ENCODE results near the gene SLC30A10.
"Not testable (repeated sequence)": the region's sequence is repeated elsewhere in the genome, so short reads cannot be mapped to it uniquely, and the experiment has no call there.

Gene SLC30A10

GRCh38 chr1:219927956-219928790 is at the start of gene SLC30A10:
Gene SLC30A10, minus strand, starts transcription at chr1:219928557. Its CDS starts 117 bp downstream, at chr1:219928440.
- no peak for DNase-seq (ENCODE audit: low read depth in 2 of 2)

- no peak for DNase-seq (ENCODE audit: low read depth in 2 of 2)
Measured at GRCh38 chr1:219973213-219973612, 44.9 kb upstream of the SLC30A10 start.

- DNase-seq (ENCODE audit: low read depth in 2 of 2): no peak
Measured at GRCh38 chr1:219967361-219967760, 39.0 kb upstream of the SLC30A10 start.

GRCh38 chr1:219966071-219966349 is 37.7 kb upstream of the SLC30A10 start:
- DNase-seq (ENCODE audit: low read depth in 2 of 2): no peak

- DNase-seq (ENCODE audit: low read depth in 2 of 2): no peak
Measured at GRCh38 chr1:219965285-219966070, 37.1 kb upstream of the SLC30A10 start.

- DNase-seq (ENCODE audit: low read depth in 2 of 2): no peak
Measured at GRCh38 chr1:219963432-219963831, 35.1 kb upstream of the SLC30A10 start.

GRCh38 chr1:219961684-219962083 is 33.3 kb upstream of the SLC30A10 start:
- DNase-seq (ENCODE audit: low read depth in 2 of 2): no peak

GRCh38 chr1:219959540-219960203 is 31.3 kb upstream of the SLC30A10 start:
- no peak for DNase-seq (ENCODE audit: low read depth in 2 of 2)

- no peak for DNase-seq (ENCODE audit: low read depth in 2 of 2)
Measured at GRCh38 chr1:219958875-219959417, 30.6 kb upstream of the SLC30A10 start.

GRCh38 chr1:219954736-219955421 is 26.5 kb upstream of the SLC30A10 start:
- no peak for DNase-seq (ENCODE audit: low read depth in 2 of 2)

- no peak for DNase-seq (ENCODE audit: low read depth in 2 of 2)
Measured at GRCh38 chr1:219954052-219954451, 25.7 kb upstream of the SLC30A10 start.

GRCh38 chr1:219952361-219952760 is 24.0 kb upstream of the SLC30A10 start:
- no peak for DNase-seq (ENCODE audit: low read depth in 2 of 2)

- not testable (repeated sequence) for DNase-seq (ENCODE audit: low read depth in 2 of 2)
Measured at GRCh38 chr1:219949227-219949626, 20.9 kb upstream of the SLC30A10 start.

- not testable (repeated sequence) for DNase-seq (ENCODE audit: low read depth in 2 of 2)
Measured at GRCh38 chr1:219948766-219949165, 20.4 kb upstream of the SLC30A10 start.

GRCh38 chr1:219945795-219946194 is 17.4 kb upstream of the SLC30A10 start:
- DNase-seq (ENCODE audit: low read depth in 2 of 2): no peak

- DNase-seq (ENCODE audit: low read depth in 2 of 2): no peak
Measured at GRCh38 chr1:219941179-219942118, 13.1 kb upstream of the SLC30A10 start.

- DNase-seq (ENCODE audit: low read depth in 2 of 2): no peak
Measured at GRCh38 chr1:219940707-219941106, 12.3 kb upstream of the SLC30A10 start.

- no peak for DNase-seq (ENCODE audit: low read depth in 2 of 2)
Measured at GRCh38 chr1:219938706-219939105, 10.3 kb upstream of the SLC30A10 start.

- not testable (repeated sequence) for DNase-seq (ENCODE audit: low read depth in 2 of 2)
Measured at GRCh38 chr1:219933763-219934162, 5.4 kb upstream of the SLC30A10 start.

- DNase-seq (ENCODE audit: low read depth in 2 of 2): no peak
Measured at GRCh38 chr1:219931033-219931432, 2.7 kb upstream of the SLC30A10 start.

- no peak for DNase-seq (ENCODE audit: low read depth in 2 of 2)
Measured at GRCh38 chr1:219928791-219929118, 398 bp upstream of the SLC30A10 start.

All from stimulated activated CD4-positive, alpha-beta T cell treated with anti-CD3 and anti-CD28 coated beads, Interleukin-12 subunit alpha, Interleukin-12 subunit beta, amount 100 ng/mL, for 24 hours (primary cell).